ENCODE data around the gene NBPF4.
"Not testable (repeated sequence)": the region's sequence is repeated elsewhere in the genome, so short reads cannot be mapped to it uniquely, and the experiment has no call there.

The NBPF4 gene
- 0.10 to 0.17 reads per million in 2 donors for total RNA-seq

DNA sequence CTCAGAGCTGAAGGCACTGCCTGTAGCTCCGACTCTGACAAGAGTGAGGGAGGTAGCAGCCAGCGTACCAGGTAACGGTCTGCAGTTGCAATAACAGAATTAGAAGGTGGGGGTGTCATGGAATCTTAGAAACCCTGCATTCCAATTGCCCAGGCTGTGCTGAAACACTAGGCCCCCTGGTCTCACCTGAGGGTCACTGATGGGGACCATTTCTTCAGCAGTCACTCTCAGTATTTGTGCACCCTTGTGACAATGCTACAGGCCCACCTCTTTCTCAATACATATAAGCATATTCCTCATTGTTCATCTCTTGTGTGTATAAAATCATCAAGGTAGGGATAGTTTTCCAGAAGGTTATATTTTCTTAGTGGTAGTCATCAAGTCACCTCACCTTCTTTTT lies at the start of gene NBPF4:
NBPF4 (minus strand) TSS at position 101 of the 400 bp plus-strand sequence. CDS start 315 bp downstream, outside the sequence.
- not testable (repeated sequence) for DNase-seq

DNA sequence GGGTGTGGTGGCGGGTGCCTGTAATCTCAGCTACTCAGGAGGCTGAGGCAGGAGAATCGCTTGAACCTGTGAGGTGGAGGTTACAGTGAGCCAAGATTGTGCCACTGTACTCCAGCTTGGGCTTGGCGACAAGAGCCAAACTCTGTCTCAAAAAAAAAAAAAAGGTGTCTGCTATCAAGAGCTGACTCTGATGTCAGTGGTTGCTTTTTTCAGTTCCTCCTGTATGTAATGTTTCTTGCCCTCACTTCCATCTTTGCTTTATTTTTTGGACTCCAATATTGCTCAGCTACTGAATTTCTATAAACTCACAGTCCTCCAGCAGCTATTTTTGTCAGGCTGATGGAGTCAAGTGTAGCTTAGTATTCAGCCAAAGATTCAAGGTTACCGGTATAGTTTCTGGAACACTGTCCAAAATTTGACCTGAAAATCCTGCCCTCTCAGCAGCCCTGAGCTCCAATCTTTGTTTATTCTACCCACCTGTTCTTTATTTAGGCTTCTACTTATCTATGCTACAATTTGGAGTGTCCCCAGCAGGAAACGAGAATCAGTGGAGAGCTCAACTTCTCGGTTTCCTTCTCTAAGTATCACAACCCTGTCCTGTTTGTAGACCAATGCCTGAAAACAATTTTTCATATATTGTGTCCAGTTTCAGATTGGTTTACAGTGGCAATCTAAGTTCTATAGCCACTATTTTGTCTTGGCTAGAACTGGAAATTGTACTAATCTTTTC lies 38.8 kb upstream of the NBPF4 start:
- DNase-seq = not testable (repeated sequence)

DNA sequence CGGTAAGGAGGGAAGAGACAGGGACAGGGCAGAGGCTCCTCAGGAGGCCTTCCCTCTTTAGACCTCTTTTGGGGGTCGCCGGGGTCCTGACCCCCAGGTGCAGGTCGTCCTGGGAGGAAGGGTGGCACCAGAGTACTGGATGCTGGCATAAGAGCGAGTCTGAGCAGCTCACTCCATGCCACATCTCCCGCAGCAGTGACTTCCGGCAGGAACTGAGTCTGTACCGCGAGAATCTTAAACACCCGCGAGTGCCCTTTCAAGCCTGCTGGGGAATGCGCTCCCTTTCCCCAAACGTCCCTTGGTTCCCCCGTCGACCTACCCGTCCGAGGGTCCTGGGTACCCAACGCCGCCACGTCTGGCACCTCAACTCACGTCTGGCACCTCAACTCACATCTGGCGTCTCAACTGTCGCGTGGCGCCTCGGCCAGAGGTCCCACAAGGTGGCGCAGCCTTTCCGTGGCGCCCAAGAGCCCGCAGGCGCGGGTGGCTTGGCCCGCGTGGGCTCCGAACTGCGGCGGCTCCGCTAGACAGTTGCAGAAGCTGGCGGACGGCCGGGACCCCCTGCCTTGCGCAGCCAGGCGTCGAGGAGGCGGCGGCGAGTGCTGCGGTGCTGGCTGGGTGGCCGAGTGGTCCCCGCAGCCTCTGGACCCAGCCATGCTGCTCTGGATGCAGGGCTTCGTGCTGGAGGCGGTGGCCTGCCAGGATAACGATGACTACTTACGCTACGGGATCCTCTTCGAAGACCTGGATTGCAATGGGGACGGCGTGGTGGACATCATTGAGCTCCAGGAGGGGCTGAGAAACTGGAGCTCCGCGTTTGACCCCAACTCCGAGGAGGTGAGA lies 28.8 kb upstream of the NBPF4 start:
- DNase-seq = not testable (repeated sequence)

DNA sequence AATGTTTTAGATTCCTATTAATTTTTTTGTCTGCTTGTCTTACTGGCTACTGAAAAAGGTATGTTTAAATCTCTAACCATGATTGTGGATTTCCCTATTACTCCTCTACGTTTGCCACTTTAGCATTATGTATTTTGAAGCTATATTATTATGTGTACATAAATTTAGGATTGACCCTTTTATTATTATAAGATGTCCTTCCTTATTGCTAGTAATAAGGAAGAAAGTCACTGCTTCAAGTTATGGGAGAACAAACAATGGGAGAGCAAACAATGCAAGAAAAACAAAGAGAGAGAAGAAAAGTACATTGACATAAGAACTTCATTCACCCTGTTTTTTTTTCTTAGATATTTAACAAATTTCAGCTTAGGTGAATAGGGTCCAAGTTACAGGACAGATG lies 23.2 kb upstream of the NBPF4 start:
- not testable (repeated sequence) for DNase-seq

- DNase-seq = not testable (repeated sequence)
Measured at GRCh38 chr1:108261967-108262366, 18.1 kb upstream of the NBPF4 start.

GRCh38 chr1:108261519-108261918 lies 17.6 kb upstream of the NBPF4 start:
- DNase-seq = not testable (repeated sequence)

GRCh38 chr1:108260578-108261259 lies 16.8 kb upstream of the NBPF4 start:
- not testable (repeated sequence) for DNase-seq

GRCh38 chr1:108255426-108255825 lies 11.6 kb upstream of the NBPF4 start:
- not testable (repeated sequence) for DNase-seq

GRCh38 chr1:108239426-108239825 lies 4.5 kb downstream of the NBPF4 start:
- DNase-seq = not testable (repeated sequence)

GRCh38 chr1:108235308-108235707 lies 8.6 kb downstream of the NBPF4 start:
- DNase-seq = not testable (repeated sequence)

DNA sequence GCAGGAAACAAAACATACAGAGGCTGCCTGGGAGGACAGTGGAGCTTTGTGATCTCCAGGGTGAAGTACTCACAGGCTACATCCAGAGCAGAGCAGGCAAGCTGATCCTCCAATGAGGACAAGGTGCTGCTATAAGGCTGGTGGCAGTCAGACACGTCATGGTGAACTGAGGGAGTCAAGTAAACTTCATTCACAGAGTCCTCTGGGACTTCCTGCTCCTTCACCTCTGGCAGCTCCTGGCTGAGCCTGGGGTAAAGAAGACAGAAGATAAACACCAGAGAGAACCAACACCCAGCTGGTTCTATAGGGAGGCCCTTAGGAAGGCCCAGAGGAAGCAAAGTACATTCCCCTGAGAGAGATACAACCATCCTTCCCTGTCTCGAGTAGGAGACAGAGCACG lies 11.7 kb downstream of the NBPF4 start:
- not testable (repeated sequence) for DNase-seq

DNA sequence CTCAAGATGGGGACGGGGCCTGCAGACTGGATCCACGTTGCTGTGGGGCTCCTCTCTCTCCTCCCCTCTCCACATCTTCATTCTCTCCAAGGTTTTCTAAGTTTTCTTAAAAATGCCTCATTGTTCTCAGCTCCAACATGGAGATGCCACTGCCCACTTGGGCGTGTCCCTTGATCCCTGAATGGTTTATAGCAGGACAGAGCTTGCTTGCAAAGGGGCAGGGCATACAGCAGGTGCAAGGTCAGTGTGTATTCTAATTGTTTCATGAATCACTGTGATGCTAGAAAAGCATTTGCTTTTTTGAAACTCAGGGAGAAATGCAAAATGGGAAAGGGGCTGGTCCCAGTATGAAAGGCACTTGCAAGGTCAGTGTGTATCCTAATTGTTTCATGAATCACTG lies 13.9 kb downstream of the NBPF4 start:
- not testable (repeated sequence) for DNase-seq

GRCh38 chr1:108227772-108228171 lies 16.1 kb downstream of the NBPF4 start:
- not testable (repeated sequence) for DNase-seq

DNA sequence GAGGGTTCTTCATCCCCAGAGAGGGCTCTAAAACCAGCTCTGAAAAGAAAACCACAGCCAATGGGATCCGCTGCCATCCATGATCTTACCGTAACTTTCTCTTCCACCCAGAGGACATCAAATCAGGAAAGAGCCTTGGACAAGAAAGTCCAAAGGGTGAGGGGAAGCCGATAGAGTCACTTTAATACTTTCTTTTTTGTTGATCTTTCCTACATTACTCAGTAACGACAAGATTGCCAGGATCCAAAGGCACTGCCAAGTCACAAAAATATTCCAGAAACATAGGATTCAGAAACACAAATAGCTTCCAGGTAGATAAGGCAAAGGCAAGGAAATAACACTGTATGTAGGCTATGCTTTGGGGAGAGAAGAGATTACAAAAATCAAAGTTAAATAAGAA lies 17.0 kb downstream of the NBPF4 start:
- not testable (repeated sequence) for DNase-seq

DNA sequence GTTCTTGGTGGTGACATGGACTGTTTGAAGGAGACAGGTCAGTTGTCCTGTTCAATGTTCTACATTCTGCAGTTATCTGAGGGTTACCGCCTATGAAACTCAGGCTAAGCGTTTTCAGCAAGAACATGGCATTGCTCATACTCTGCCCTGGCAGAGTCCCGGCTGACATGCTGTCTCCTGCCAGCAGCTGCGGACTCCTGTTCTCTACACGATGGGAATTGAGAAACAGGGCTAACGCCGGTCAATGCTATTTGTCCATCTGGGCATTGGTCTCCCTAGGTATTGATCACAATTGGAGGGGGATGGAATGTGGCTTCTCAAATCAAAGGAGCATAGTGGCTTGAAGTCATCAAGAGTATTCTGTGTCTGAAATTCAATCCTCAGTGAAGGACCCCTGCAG lies 20.6 kb downstream of the NBPF4 start:
- not testable (repeated sequence) for DNase-seq

- DNase-seq = not testable (repeated sequence)
Measured at GRCh38 chr1:108217515-108218174, 26.2 kb downstream of the NBPF4 start.

DNA sequence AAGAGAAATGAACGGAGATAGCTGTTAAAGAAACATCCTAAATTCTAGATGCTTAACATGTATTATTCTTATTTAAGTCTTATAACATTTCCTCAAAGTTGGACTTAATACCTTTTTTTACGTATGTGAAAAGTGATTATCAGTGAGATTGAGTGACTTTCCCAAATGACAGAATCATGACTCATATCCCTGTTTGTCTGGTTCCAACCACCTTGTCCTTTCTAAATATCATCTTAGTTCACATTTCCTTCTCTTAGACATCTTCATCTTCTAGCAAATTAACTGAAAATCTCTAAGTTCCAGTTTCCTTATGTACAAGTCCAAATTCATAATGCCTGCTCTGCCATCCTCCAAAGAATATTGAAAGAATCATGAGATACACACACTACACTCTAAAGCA lies 26.9 kb downstream of the NBPF4 start:
- not testable (repeated sequence) for DNase-seq

DNA sequence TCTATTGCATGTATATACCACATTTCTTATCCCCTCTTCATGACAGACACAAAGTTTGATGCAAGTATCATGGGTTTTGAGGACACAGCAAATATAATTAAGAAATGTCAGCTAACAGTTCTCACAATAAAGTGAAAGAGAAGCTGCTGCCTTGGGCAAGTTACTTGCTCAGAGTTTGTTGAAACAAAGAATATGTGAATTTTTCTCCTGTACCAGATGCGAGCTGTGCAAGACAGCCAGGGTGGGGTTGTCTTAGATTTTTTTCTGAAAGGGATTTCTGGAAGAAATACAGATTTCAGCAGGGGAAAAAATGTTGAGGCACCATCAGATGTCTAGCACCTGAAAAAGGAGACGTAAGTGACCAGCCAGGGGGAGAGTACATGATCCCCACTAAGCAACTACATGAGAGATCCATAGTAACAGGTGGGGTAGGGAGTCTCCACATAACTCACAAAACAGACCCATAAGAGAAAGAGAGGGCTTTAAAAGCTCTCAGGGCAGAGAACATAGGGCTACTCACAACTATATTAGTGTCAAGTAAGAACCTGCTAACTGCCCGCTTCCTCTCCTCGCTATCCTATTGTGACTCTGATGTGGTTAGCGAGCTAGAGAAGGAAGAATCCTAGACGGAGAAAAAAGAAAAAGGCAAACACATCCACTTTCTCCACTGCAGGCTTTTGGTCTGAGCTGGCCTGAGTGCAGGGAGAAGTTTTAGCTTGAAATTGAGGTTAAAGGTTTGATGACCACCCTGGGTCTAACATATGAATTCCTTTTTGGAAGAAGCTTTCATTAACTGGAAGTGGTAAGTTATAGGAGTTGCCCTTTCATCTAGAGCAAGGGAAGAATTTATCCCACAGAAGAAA lies 27.6 kb downstream of the NBPF4 start:
- DNase-seq = not testable (repeated sequence)

- DNase-seq = not testable (repeated sequence)
Measured at GRCh38 chr1:108214641-108215465, 29.0 kb downstream of the NBPF4 start.

DNA sequence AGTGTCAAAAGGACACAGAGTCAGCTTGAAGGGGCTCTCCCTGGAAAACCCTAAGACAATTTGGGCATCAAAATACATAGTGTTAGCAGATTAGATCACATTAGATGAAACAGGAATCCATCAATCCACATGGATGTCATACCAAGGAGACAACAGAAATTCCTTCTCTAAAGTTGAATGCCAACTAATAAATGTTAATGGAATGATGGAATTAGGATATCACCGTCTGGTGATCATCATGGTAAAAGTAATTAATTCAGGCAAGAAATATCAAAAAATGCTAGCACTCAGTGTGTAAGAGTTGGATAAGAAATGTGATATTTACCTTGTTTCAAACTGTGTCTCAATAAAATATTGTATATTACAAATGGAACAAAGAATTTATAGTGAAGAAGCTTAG lies 32.9 kb downstream of the NBPF4 start:
- DNase-seq = no peak
